Stimulated activated CD4-positive, alpha-beta T cell treated with anti-CD3 and anti-CD28 coated beads, Interleukin-4, amount 100 ng/mL, for 24 hours (primary cell): ENCODE results near the gene MTHFD1.
A peak's percentile ranks its signal among the peaks of the same experiment; 100 is the strongest.

Source experiments
- DNase-seq: peaks from one replicate; pipeline ENCODE4 v3.0.0-alpha.2; 2020

MTHFD1 gene

DNA sequence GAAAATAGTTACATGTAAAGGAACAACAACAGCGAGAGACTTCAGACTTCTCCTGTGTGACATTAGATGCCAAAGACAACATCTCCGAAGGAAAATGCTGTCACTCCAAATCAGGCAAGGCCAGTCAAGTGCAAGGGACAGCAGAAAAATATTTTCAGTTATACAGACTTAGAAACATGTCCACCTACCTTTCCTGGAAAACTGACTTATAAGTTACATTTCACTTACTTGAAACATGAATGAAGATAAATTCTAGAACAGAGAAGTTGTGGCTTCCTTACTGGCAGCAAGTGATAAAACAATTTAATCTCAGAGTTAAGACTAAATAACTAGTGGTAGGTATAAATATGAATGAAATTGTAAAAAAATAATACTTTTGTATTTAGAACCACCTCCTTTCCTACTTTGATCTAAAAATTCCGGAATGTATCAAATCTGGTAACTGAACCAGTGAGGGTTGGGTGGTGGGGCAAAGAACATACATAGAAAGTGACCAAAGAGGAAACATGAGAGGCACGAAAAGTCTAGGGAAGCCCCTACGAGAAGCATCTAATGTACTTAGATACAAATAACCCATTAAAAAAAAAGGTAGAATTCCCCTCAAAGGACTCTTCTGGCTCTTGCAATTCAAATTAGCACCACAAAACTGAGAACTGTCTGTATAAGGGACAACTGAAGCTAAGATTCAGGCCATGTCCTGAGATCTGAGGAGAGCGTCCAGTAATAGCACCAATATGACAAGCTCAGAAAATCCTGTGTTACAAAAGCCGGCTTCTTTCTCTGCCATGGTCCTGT lies 21.2 kb downstream of the MTHFD1 start:
- DNase-seq = no peak

DNA sequence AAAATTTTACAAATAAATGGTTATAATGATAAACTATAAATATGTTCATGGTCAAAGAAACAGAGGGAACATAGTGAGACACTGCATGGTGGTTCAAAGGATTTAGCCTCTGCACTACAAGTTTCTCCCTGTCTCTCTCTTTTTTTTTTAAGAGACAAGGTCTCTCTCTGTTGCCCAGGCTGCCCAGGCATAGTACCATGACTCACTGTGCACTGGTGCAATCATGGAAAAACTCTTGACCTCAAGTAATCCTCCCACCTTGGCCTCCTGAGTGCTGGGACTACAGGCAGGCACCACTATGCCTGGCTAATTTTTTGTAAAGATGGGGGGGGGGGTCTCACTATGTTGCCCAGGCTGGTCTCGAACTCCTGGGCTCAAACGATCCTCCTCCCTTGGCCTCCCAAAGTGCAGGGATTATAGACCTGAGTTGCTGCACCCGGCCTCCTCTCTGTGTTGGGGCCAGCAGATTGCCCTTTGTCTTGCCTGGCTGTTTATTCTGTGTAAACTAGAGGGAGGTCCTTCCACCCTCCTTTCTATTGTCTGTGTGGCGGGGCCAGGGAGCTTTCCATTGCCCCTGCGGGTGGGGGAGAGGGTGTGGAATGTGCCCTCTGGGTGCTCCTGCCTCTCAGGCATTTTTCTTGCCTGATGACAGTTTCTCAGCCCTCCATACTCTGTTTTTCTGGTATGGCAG lies 22.1 kb downstream of the MTHFD1 start:
- no peak for DNase-seq

DNA sequence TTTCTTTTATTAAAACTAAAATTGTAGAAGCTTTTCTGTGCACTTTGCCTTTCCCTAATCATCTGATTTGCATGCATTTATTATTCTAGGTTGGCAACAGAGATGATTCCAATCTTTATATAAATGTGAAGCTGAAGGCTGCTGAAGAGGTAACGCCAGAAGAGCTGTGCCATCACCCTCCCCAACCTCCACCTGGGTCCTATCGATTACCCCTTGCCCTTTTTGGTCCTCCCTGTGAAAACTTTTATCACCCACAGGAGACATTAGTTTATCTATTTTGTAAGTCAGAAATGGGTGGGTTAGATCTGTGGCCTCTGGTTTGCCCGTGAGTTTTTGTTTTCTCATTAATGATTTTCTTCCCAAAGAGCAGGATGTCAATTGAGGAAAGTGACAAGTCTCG lies 22.8 kb downstream of the MTHFD1 start:
- DNase-seq = no peak

DNA sequence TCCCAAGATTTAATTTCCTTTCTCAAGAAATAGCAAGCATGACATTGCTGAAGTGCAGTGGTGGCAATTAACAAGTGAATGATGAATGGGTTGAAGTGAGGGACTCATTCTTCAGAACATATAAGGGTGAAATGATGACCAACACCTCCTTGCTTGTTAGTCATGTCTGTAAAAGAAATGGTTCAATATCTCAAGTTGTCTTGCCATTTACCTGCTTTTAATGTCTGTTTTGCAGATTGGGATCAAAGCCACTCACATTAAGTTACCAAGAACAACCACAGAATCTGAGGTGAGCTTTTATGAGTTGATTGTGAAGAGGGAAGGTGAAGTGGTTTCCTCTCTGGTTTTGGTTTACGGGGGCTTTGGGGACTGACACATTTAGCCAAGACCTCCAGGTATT lies 24.1 kb downstream of the MTHFD1 start:
- DNase-seq = no peak

DNA sequence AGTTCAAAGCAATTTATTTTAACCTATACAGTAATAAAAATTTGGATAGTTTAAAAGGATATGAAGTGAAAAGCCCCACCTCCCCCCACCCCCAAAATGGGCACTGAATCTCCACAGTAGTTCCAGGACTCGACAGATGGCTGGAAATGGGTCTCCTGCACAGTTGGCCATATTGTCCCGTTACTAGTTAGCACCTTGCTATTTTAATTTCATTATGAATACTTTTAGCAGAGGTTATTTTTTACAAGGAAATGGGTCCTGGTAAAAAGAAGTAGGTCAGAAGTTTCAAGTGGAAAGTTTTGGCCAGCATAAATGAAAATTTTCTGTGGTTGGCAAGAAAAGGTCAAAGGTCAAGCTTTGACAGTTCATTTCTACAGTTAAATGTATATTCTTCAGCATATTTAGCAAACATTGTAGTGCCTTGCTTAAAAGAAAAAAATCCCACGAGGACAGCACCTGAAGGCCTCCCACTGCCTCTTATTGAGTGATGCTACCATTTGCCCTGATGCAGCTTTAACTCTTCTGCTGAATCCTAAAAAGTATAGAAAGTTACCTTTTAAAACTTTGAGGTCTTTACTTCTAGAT lies 28.3 kb downstream of the MTHFD1 start:
- DNase-seq = no peak

DNA sequence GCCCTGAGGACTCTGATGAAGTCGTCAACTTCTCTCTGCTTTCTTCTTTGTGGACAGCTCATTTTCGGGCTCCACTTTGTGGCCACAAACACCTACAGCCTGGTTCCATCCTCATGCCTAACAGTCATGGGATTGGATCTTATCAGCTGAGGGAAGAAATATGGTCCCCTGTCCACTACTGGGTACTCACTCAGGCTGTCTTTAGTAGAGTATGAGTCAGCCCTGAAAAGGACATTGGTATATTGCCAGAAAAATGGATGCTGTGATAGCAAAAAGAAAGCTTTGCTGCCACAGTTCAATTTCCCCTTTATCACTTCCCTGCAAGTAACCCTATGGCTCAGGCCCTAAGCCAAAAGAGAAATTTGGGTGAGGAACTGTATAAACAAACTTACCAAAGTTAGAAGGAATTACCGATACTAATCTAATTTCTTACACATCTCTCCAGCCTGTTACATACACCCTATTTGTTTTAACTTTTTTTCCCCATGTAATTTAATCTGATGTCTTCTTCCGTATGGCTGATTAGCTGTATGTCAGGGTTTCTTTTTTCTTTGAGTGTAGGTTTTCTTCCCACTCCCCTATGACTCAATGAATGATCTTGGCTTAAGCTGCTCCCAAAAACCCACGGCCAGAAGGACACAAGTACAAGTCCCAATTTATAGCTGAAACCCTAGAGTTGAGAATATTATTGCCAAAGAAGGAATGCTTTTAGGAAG lies 29.1 kb downstream of the MTHFD1 start:
- no peak for DNase-seq

DNA sequence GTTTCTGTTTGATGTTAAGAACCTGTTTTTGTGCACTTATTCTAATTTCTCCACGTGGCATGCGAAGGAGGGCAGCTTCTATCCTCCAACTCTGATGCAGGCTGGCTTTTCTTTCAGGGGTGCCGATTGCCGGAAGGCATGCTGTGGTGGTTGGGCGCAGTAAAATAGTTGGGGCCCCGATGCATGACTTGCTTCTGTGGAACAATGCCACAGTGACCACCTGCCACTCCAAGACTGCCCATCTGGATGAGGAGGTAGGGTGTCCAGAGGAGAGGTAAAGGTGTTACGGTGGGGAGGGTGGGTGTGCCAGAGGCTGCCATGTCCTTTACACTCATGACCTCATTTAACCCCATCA lies 29.6 kb downstream of the MTHFD1 start:
- no peak for DNase-seq

DNA sequence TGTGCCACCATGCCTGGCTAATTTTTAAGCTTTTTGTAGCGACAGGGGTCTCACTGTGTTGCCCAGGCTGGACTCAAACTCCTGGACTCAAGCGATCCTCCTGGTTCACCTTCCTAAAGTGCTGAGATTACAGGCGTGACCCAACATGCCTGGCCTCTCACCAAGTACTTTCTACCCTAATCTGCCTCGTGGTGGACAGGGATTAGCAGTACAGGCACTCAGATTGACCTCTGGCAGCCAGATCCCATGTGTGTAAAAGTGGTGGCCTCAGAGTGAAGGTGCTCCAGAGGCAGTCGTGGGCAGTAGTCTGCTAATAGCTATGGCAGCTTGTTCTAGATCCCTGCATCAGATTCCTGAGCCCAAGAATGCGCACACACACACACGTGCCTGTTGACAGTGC lies 30.9 kb downstream of the MTHFD1 start:
- DNase-seq = no peak

DNA sequence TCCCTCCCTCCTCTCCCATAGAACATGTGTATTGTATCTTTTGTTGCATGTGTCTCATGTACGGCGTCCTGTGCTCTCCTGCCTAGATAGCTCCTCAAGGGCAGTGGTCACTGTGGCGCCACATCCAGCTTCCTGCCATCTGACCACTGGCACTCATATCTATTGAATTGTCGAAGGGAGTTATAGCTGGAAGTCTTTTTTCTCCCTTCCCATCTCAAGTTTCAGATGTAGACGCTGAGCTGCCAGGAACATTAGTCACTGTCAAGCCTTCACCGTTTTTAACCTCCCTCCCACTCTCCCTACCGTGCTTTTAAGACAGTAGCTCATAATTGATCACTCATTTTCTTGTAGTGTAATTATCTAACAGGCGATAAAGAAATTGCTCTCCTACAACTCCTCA lies 33.0 kb downstream of the MTHFD1 start:
- no peak for DNase-seq

DNA sequence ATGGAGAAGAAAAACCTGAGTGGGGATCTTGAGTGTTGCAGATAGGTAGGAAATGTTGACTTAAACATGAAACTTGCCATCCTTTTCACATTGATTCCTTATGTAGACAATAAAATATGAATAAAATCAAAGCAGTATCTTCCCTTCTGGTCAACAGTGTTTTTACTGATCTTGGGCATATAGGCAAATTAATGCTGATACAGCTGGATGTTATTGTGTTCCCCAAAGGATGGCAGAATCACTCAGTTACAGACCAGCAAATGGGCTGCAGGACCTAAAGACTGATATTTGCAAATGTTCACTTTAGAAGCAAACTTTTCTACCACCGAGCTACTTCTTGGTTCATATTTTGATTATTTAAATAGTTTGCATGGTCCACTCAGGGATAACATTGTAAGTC lies 33.9 kb downstream of the MTHFD1 start:
- DNase-seq = no peak

DNA sequence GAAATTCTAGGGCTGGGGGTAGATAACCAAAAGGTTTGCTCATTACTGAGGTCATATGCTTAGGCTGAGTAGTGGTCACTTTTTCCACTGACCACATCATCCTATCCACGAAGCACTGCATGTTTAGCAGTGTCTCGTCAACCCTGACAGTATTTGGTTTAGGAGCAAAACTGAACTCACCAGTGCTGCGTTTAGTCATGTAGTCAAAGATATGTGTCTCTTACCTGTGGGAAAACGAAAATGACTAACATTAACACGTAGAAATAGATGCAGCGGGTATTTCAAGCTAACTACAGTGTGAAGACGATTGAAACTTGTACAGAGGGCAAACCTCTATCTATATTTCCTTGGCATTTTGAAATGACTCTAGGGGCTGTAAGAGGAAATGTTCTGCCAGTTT lies 34.6 kb downstream of the MTHFD1 start:
- DNase-seq = no peak

DNA sequence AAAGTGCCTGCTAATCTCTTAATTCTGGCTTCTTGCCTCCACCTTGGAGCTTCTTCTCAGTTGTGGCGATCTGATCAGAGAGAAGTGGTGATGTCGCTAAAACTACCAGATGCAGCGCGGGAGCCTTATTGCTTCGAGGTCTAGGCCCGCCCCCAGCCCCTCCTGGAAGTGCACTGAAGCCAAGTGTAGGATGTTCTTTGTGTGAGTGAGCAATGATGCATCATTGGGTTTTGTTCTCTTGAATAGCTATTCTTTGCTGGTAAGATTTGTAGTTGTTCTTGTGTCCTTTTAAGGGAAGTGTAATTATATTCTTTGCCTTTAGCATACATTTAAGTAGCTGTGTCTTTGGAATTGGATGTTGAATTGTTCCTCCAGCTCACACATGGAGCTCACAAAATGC lies 35.8 kb downstream of the MTHFD1 start:
- no peak for DNase-seq

DNA sequence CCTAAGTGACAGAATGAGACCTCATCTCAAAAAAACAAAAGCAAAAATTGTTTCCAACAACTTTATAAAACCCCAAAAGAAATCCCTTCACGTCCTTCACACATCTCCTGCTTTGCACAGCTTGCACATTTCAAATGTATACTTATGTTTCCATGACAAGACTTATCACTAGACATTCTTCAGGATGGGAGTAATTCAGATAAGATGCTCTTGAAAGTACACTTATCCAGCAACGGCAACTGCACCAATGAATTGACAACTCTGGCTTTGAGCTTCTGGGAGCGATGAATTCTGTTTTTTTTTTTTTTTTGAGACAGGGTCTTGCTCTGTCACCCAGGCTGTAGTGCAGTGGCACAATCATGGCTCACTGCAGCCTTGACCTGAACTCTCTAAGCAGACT lies 46.4 kb downstream of the MTHFD1 start:
- DNase-seq = no peak

DNA sequence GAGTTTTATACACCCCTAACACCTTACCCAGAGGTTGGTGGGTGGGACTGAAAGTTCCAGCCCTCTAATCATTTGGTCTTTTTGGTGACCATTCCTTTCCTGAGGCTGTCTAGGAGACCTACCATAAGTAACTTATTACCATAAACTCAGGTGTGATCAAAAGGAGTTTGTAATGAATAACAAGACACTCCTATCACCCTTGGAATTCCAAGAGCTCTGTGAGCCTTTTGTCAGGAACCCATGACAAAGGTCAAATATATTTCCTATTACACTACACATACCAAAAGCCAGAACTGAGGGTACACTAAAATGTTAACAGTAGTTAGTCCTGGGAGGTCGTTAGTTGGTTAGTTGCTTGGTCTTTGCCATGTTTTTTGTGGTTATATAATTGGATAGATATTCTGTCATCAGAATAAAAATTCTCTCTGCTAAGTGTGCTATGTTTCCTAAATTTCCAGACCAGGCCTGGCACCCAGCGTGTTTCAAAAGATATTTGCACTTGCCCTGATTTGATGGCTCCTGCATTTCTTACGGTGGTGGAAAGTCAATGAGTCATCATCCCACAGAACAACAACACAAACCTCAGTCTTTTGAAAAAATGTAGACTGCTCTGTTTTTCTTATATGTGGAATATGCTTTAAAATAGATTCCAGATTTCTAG lies 50.2 kb downstream of the MTHFD1 start:
- no peak for DNase-seq

DNA sequence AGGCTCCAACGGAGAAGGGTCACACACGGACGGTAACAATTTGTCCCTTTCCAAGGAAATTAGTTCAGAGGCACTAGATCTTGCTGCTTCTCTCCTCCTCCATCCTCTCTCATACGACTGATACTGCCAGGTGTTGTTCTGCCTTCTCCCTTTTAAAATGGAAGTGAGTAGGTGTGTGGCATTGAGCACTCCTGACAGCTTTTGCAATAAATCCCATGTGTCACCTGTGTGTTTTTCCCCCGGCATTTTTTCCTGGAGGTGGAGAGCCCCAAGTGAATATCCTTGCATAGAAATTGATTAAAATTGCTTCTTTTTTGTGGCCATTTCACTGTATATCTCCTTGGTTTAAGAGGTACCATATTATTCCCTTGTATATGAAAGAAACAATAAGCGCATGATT lies 51.0 kb downstream of the MTHFD1 start:
- no peak for DNase-seq

DNA sequence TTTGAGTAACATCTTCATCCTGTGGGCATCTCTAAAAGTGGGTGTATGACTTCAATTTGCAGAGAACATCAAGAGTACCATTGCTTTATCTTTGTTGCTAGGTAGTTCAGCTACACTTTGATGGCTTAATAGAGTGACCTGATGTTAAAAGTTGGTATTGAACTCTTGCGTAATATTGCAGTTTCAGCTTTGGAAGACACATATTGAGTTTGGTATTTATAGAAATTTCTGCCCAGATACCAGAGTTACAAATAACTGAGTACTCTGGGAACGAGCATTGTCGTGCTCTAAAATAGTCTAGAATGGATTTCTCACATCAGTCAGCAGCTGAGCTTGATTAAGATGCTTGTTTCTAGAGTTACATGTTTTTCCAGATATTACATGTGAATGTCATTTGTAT lies 52.3 kb downstream of the MTHFD1 start:
- no peak for DNase-seq

DNA sequence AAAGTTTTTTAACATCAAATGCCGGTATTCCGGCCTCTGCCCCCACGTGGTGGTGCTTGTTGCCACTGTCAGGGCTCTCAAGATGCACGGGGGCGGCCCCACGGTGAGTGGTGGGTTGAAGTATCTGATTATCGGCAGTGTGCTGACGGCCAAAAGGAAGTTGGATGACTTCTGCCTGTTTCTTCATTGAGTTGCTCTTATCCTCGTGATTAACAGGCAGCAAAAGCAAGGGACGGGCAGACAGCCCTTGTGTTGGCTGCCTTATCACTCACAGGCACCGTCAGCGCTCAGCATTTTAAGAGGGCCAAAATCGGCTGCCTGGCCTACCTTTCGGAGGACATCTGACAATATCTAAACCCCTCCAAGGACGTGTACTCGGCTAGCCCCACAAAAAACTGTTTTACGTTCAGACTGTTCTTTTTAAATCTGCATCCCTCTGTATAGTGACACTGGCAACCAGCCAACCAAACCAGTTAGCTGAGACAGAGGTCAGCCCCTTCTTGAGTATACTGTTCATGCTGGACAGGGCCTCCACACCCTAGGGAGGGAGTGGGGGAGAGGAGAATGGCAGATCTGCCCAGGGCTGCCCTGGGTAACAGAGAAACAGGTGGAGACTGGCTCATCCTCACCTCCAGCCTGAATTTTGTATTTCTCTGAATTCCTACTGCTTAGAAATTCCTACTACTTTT lies 54.3 kb downstream of the MTHFD1 start:
- no peak for DNase-seq

DNA sequence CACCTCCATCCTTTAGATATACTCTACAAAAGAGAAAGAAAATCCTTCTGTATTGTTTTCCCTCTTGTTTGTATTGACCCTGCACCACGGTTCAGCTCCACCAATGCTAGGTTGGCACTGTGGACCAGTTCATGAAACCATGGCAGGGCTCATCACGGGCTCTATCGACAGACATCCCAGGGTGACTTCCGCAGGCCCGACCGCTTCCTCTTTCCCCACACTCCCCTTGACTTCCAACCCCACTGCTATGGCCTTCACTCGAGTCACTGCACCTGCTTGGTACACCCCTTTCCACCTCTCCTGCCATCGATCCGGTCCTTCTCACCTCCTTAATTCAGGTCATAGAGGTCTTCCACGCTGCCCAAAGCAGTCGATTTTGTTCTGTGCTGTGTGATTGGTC lies 56.0 kb downstream of the MTHFD1 start:
- no peak for DNase-seq

DNA sequence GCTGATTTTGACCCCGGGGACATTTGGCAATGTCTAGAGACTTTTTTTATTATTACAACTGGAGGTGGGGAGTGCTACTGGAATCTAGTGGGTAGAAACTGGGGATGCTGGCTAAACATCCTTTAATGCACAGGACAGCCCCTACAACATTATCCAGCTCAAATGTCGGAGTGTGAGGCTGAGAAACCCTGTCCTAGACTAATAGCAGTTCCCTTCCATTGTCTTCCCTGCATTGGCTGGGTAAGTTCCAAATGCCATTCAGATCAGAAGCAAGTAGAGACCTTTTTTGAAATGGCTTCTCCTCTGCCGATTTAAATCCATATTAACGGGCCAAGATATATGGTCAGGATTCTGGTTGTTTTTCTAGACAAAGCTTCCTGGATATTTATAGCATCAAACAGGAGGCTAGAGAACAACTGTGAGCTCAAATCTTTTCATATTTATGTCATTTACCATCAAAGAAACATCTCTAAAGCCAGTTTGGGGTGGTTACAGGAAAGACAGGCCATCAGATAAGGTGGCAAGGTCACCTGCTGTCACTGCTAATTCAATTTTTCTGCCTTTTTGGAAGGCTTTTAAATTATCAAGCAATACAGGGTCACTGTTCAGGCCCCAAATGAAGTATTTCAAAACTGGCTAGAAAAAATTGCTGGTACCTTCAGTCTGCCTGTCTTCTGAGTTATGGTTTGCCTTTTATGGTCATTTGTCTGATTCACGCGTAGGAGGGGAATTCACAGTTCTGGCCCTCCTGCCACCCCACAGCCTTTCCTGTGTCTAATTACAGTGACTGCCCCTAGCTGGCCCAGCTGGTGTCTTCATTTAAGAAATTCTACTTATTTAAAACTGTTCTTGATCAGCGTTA lies 57.1 kb downstream of the MTHFD1 start:
- peak; percentile 41 for DNase-seq

DNA sequence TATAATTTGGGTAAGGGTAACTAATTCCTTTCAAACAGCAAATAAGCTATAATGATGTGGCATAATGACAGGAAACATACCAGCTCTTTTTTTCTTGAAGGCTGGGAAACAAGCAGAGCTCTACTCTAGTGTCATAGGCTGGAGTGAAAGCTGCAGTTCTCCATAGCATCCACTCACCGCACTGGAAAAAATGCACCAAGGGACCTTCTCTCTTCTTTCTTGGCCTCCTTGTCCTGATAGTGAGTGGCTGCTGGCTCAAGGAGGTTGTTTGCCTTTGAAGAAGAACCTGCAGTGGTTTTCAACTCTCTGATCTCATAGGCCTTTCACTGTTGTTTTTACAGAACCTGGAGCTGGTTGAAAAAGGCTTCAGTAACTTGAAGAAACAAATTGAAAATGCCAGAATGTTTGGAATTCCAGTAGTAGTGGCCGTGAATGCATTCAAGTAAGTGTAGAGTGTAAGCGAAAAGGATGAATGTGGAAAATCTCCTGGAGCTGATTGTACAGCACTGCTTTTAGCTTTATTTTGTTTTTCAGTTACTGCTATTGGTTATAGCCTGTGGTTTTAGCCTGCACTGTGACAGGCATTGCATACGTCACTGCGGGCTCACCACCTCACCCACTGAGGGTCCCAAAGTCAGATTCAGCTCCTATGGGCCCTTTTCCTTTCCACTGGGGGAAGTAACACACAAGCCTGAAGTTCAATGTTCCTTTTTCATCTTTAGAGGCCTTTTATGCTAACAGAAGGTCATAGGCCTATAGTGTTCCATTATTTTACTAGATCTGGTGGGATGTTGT lies 59.9 kb downstream of the MTHFD1 start:
- no peak for DNase-seq

DNA sequence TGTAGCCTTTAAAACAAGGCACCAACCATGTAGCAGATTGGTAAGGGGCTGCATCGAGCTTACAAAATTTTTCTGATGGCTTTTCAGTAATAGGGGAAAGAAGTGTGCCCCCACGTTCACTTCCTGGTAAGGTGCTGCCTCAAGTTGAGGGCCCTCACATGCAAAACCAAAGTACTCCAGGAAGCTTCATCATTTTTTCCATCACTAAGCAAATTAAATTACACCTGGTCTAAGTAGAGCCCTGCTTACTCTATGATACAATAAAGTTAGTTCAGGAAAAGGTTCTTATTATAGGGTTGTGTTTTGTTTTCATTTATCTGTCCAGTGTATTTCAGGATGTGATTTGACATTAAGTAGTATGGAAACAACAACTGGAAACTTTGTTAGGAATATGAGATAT lies 62.1 kb downstream of the MTHFD1 start:
- DNase-seq = no peak
